Measurements from ENCODE around the gene HP.

HP gene

GRCh38 chr16:72092832-72093447 is 38.6 kb downstream of the HP start:
- DNase-seq: no peak

- DNase-seq: peak; percentile 88 to 90
Measured at GRCh38 chr16:72093448-72094265, 39.4 kb downstream of the HP start, which contains the start of the genes DHX38 and TXNL4B. TSS of gene DHX38 (plus strand) at chr16:72093847. CDS start at chr16:72096158, 2,311 bp downstream. TSS of gene TXNL4B (minus strand) at chr16:72093620. CDS start at chr16:72090749, 2,871 bp downstream.

GRCh38 chr16:72094266-72094610 is 39.9 kb downstream of the HP start:
- DNase-seq: peak; percentile 58 to 72

- DNase-seq: no peak
Measured at GRCh38 chr16:72098936-72099335, 44.6 kb downstream of the HP start.

GRCh38 chr16:72099377-72099818 is 45.1 kb downstream of the HP start:
- DNase-seq: peak; percentile 11 to 25

GRCh38 chr16:72101195-72101594 is 46.9 kb downstream of the HP start:
- no peak for DNase-seq

DNA sequence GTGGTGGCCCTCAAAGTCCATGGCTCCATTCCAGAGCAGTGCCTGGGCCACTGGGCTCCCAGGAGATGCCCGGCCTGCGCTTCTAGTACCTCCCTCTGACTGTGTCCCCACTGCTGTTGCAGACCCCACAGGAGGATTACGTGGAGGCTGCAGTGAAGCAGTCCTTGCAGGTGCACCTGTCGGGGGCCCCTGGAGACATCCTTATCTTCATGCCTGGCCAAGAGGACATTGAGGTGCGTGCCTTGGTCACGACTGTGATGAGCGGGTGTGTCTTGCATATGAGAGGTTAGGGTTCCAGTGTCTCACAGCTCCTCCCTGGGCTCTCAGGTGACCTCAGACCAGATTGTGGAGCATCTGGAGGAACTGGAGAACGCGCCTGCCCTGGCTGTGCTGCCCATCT is 50.6 kb downstream of the HP start:
- no peak for DNase-seq

GRCh38 chr16:72105978-72106377 is 51.7 kb downstream of the HP start:
- DNase-seq: no peak

GRCh38 chr16:72107371-72107770 is 53.1 kb downstream of the HP start:
- no peak for DNase-seq

GRCh38 chr16:72108353-72109102 is 54.2 kb downstream of the HP start:
- no peak for DNase-seq

GRCh38 chr16:72109300-72109699 is 55.0 kb downstream of the HP start:
- no peak for DNase-seq

DNA sequence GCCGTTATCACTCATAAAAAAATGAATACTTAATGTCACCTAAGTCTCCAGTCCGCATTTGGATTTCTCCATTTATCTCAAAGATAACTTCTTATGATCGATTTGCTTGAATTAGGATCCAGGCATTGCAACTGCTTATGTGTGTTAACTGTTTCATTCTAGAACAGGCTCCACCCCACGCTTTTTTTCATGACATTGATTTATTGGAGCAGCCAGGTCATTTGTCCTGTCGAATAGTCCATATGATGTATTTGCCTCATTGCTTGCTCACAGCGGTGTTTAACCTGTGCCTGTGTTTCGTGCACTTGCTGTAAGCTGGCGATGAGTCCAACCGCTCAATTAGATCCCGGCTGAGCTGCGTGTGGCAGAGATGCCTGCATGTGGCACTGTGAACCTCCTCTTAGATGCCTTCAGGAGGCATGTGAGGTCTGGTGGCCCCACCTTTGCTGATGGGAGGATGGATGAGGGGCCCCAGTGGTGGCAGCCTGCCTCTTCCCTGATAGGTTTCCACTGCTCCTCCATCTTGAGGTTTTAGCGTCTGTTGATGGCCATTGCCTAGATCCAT is 55.7 kb downstream of the HP start:
- no peak for DNase-seq
